Measurements from ENCODE around the gene SGIP1. TPM values are rescaled to one million over a fixed set of nuclear protein-coding genes. Genes with fewer than 3 reads are reported as not detected.

SGIP1 gene
- total RNA-seq, 1 donor from 2014 or later, result 123 TPM

- H3K27me3 Mint-ChIP-seq (ENCODE audit: unreplicated experiment), result no peaks in the 10 kb centered on the region
- H3K4me3 Mint-ChIP-seq (ENCODE audit: unreplicated experiment), result no peak overlapping the region
- H3K36me3 Mint-ChIP-seq (ENCODE audit: unreplicated experiment), result no peaks in the 10 kb centered on the region
- no peak for TF ChIP-seq CTCF (IDR thresholded peaks at IDR 0.05)
- H3K4me1 Mint-ChIP-seq (ENCODE audit: unreplicated experiment), result peaks cover 47% of the 10 kb centered on the region
- no peaks in the 10 kb centered on the region for H3K9me3 Mint-ChIP-seq (ENCODE audit: unreplicated experiment)
- H3K27ac Mint-ChIP-seq (ENCODE audit: unreplicated experiment), result peak overlapping the region; percentile 0
- no peak for DNase-seq (ENCODE audit: extremely low spot score, unreplicated experiment)
Observed at GRCh38 chr1:66502086-66502485, 31.9 kb upstream of the SGIP1 start.

GRCh38 chr1:66503841-66504470 is 30.0 kb upstream of the SGIP1 start:
- H3K36me3 Mint-ChIP-seq (ENCODE audit: unreplicated experiment), result no peaks in the 10 kb centered on the region
- no peaks in the 10 kb centered on the region for H3K9me3 Mint-ChIP-seq (ENCODE audit: unreplicated experiment)
- no peak overlapping the region for H3K4me3 Mint-ChIP-seq (ENCODE audit: unreplicated experiment)
- TF ChIP-seq CTCF (IDR thresholded peaks at IDR 0.05), result peak; percentile 79
- no peak for DNase-seq (ENCODE audit: extremely low spot score, unreplicated experiment)
- no peak overlapping the region for H3K27ac Mint-ChIP-seq (ENCODE audit: unreplicated experiment)
- H3K27me3 Mint-ChIP-seq (ENCODE audit: unreplicated experiment), result no peaks in the 10 kb centered on the region
- H3K4me1 Mint-ChIP-seq (ENCODE audit: unreplicated experiment), result peaks cover 49% of the 10 kb centered on the region

GRCh38 chr1:66505671-66506392 is 28.1 kb upstream of the SGIP1 start:
- Mint-ChIP-seq H3K4me3 (ENCODE audit: unreplicated experiment) (no peak overlapping the region), H3K4me1 (ENCODE audit: unreplicated experiment) (peaks cover 49% of the 10 kb centered on the region), H3K36me3 (ENCODE audit: unreplicated experiment) (no peaks in the 10 kb centered on the region), H3K27ac (ENCODE audit: unreplicated experiment) (peak overlapping the region; percentile 66), H3K9me3 (ENCODE audit: unreplicated experiment) (no peaks in the 10 kb centered on the region), H3K27me3 (ENCODE audit: unreplicated experiment) (no peaks in the 10 kb centered on the region)
- no peak for DNase-seq (ENCODE audit: extremely low spot score, unreplicated experiment)
- TF ChIP-seq CTCF (IDR thresholded peaks at IDR 0.05), result no peak

GRCh38 chr1:66506393-66506687 is 27.6 kb upstream of the SGIP1 start:
- no peak for DNase-seq (ENCODE audit: extremely low spot score, unreplicated experiment)
- Mint-ChIP-seq H3K27ac (ENCODE audit: unreplicated experiment) (peak overlapping the region; percentile 66), H3K36me3 (ENCODE audit: unreplicated experiment) (no peaks in the 10 kb centered on the region), H3K27me3 (ENCODE audit: unreplicated experiment) (no peaks in the 10 kb centered on the region), H3K4me1 (ENCODE audit: unreplicated experiment) (peaks cover 49% of the 10 kb centered on the region), H3K9me3 (ENCODE audit: unreplicated experiment) (no peaks in the 10 kb centered on the region), H3K4me3 (ENCODE audit: unreplicated experiment) (no peak overlapping the region)
- TF ChIP-seq CTCF (IDR thresholded peaks at IDR 0.05), result no peak

GRCh38 chr1:66506991-66507390 is 27.0 kb upstream of the SGIP1 start:
- no peak for DNase-seq (ENCODE audit: extremely low spot score, unreplicated experiment)
- H3K9me3 Mint-ChIP-seq (ENCODE audit: unreplicated experiment), result no peaks in the 10 kb centered on the region
- no peak overlapping the region for H3K27ac Mint-ChIP-seq (ENCODE audit: unreplicated experiment)

More at GRCh38 chr1:66506991-66507390, 27.0 kb upstream of the SGIP1 start:
- Mint-ChIP-seq H3K4me1 (ENCODE audit: unreplicated experiment) (peaks cover 43% of the 10 kb centered on the region), H3K36me3 (ENCODE audit: unreplicated experiment) (no peaks in the 10 kb centered on the region), H3K27me3 (ENCODE audit: unreplicated experiment) (no peaks in the 10 kb centered on the region), H3K4me3 (ENCODE audit: unreplicated experiment) (no peak overlapping the region)
- TF ChIP-seq CTCF (IDR thresholded peaks at IDR 0.05), result no peak

Data from osteocyte (in vitro differentiated cells).